Skin of body (tissue), 2 donors: Measurements from ENCODE around the gene HIBADH. TPM values are rescaled to one million over a fixed set of nuclear protein-coding genes. Genes with fewer than 3 reads are reported as not detected.
A peak's percentile ranks its signal among the peaks of the same experiment; 100 is the strongest.
"Not testable (repeated sequence)": the region's sequence is repeated elsewhere in the genome, so short reads cannot be mapped to it uniquely, and the experiment has no call there.

ENCODE experiments used
- DNase-seq: peaks from one replicate; lab custom pipeline; 2025; lab: John Stamatoyannopoulos, UW
- total RNA-seq: library from RNA; depleted of rRNA; stranded (reverse); fragments of >200 nt; gene quantifications from one replicate; pipeline ENCODE4 v1.2.3, GENCODE V29; 2014

The HIBADH gene
- total RNA-seq, 1 donor from 2014 or later: 36.1 TPM

DNA sequence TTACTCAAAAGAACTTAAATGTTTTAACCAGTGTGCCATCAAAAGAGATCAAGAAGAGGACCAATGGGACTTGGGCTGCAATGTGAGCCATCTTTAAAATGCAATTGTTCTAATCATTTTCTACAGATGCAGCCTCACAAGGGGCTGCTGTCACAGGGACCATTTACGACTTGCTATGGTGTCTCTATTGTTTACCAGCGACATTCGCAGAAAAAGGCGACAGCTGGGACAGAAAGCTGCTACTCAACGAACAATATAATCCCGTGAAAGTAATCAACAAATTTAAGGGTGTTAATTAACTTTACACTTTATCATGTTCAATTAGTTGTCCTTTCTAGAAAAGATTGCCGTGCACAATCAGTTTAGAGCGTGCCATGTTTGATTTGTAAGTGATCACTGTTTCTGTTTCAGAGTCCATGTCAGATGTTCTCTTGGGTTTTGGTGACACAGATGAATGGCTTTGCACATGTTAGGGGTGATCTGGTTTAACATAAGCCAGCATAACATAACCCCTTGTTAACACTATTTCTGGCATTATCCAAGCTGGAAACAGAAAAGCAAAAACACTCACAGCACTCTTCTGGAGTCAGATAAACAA is 110.8 kb downstream of the HIBADH start:
- DNase-seq: no peak

DNA sequence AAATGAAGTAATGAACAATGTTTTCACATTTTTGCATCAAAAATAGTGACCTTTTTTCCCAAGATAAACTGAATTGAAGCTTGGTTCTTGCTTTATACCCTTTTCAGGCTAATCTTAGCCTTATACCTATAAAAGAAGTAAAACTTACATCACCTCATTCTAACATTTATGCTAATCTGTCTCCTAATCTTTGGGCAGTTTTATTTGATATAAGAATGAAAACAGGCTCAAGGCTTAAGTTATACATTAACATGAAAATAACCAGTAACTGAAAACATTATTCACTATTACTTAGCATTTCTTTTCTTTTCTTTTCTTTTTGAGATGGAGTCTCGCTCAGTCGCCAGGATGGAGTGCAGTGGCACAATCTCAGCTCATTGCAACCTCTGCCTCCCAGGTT is 113.1 kb downstream of the HIBADH start:
- DNase-seq: no peak

DNA sequence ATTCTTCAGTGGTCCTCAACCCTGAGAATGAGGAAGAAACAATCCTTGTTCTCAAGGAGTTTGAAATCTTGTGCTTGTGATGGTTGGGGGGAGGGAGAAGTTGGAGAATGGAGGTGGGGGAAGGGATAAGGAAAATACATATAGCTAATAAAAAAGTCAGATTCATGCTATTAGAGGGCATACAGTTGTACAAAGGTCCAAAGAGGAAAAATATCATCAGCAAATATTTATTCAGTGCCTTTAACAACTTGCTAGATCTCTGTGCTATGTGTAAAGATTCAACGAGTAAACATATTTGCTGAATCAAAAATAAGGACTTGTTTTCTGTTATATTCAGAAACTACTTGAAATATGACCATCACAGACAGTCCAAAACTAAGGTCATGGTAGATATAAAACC is 114.4 kb downstream of the HIBADH start:
- no peak for DNase-seq

DNA sequence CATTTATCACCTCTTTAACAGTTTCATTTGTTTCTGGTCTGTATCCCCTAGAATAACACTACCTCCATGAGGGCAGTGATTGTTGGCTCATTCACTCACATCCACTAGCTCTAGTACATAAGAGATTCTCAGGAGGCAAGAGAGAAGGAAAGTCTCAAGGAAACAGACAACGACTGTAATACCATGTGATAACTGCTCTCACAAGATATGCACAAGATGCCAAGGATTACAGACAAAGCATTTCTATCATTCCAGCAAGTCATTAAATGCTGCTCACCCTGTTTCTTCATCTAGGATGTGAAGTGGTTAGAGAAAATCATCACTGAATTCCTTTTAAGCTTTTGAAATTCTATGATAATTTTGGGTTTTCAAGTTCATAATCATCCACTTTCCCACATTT is 115.3 kb downstream of the HIBADH start:
- DNase-seq: no peak

DNA sequence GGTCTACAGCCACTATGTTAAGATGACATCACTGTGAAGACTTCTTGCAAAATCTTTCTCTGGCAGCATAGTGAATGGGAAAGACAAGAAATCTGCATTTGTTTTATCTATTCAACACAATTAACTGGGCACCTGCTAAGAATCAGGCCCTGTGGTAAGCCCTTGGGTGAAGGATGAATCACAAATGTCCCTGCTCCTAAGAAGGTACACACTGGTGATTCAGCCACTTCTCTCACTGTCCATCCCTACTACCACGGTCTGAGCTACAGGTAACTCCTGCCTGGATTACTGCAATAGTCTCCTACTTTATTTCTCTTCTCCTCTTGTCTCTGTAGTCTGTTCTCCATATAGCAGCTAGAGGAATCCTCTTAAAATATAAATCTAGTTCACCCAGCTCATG is 116.1 kb downstream of the HIBADH start:
- DNase-seq: no peak

DNA sequence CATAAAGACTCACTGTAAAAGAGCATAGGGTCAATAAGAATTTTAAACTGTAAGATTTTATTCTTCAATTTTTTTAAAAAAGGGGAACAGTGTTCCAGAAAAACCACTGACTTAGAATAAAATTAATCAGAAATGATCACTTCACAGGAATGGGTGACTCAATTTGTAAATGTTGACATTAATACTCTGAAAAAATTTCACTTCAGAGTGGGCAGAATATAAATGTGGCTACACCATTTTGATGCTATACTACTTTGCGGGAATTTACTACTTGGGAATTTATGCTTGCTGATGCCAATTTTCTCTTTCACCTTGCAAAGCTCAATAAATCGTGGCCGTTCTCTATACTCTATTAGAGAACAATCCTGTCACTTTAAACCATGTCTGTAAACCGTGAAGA is 126.9 kb downstream of the HIBADH start:
- no peak for DNase-seq

DNA sequence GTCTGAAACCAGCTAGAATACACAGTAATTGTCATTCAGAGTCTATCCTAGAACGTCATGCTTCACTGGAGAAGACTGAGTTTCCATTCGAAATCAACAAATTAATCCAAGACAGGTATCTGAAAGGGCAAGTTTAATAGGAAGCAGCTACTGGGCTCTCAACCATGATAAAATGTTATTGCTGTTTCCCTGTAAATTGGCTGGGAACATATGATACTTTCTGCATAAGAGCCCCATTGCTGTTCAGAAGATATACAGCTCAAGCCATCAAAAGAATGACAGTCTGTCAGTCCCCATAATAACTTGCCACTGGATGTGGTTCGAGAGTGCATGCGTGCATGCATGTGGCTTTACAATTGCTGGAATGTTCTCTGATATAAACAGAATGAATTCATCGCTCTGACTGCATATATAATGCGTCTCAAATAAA is 129.0 kb downstream of the HIBADH start:
- no peak for DNase-seq

DNA sequence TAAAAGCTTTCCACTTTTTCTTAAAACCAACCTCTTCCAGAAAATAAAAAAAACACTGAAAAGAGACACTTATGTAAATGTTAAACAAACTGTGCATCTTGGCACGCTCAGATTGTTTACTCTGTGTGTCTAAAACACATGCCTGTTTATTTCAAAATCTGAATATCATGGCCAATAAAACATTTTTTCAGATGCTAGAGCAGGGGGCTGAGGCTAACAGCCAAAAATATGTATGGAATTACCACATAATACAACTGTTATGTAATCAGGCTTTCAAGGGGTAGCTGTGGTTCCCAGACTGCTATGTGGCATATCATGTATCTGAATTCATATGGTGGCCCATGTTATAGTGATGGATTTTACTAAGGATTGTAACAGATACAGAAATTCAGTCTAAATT is 130.4 kb downstream of the HIBADH start:
- DNase-seq: peak; percentile 81

DNA sequence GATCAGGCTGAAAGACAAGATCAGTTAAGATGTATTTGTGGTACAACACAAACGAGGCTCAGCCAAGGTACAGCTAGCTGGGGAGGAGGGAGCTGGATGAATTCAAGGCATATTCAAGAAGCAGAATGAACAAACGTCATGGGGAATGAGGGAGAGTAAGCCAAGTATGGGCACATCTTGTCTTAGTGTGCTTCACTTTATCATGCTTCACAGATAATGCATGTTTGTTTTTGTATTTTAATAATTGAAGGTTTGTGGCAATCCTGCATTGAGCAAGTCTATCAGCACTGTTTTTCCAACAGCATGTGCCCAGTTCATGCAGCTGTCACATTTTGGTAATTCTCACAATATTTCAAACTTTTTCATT is 135.4 kb downstream of the HIBADH start:
- DNase-seq: peak; percentile 28

DNA sequence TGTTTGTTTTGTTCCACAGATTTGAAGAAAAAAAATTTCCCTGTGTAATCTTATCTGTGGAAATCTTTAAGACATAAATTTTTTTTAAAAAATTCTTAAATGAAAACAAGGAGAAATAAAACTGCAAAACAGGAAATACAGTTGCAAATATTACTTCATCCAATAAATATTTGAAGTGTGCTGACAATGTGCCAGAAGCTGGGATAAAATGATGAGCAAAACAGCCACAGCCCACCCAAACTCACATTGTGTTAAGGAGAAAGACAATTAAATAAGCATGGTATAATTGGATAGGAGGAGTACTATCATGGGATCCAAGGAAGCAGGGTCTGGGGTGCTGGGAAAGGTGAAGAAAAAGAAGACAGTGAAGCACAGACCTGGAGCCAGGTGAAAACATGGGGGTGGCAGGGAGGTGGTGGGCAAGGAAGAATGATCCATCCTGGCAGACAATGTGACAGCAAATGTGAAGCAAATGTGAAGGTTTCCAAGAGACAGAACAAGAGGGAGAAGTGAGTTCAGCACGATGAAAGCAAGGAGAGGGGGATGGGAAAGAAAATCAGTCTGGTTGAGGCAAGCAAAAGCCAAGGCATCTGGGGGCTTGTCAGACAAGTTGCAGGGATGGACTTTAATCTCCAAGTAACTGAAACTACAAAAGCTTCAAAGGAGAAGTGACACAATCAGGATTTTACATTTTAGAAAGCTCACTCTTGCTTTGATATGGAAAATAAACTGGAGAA is 135.9 kb downstream of the HIBADH start:
- no peak for DNase-seq

DNA sequence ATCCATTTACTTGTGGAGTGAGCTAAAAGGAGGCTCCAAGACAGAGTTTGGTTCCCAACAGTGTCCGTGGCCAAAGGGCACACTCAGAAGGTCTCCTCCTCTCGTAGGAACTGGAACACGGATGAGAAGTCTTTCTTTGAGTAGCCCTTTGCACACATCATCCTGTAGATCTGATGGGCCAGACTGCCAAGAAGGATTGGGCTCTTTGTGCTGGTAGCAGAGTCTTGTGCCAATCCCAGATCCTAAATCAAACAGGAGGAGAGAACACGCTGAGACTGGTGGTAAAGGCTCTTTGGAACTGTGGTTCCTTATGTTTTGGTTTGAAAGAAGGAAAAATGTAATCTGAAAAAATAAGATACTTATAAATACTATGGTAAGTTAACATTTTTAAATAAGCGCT is 136.6 kb downstream of the HIBADH start:
- DNase-seq: no peak

DNA sequence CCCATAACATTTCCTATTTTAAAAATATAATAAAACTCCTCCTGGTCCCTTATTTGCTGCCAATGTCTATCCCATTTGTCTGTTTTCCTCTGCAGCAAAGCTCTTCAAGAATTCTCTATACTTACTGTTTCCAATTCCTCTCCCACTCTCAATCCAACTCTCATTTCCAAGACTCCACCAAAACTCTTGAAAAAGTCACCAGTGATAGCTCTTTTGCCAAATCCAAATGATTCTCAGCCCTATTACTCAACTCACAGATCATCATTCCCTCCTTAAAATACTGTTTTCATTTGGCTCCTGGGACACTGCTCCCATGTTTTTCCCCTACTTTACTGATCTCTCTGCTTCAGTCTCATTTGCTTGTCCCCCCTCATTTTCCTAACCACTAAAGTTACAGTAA is 139.4 kb downstream of the HIBADH start:
- peak; percentile 52 for DNase-seq

DNA sequence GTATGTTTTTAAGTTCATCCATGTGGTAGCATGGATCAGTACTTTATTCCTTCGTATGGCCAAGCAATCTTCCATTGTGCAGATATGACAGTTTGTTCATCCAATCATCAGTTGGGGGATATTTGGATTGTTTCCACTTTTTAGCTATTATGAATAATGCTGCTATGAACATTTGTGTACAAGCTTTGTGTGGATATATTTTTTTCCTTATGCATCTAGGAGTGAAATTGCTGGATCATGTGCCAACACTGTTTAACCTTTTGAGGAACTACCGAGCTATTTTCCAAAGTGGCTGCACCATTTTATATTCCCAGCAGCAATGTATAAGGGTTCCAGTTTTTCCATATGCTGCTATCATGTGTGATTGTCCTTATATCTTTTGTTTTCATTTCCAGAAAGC is 140.1 kb downstream of the HIBADH start:
- no peak for DNase-seq

DNA sequence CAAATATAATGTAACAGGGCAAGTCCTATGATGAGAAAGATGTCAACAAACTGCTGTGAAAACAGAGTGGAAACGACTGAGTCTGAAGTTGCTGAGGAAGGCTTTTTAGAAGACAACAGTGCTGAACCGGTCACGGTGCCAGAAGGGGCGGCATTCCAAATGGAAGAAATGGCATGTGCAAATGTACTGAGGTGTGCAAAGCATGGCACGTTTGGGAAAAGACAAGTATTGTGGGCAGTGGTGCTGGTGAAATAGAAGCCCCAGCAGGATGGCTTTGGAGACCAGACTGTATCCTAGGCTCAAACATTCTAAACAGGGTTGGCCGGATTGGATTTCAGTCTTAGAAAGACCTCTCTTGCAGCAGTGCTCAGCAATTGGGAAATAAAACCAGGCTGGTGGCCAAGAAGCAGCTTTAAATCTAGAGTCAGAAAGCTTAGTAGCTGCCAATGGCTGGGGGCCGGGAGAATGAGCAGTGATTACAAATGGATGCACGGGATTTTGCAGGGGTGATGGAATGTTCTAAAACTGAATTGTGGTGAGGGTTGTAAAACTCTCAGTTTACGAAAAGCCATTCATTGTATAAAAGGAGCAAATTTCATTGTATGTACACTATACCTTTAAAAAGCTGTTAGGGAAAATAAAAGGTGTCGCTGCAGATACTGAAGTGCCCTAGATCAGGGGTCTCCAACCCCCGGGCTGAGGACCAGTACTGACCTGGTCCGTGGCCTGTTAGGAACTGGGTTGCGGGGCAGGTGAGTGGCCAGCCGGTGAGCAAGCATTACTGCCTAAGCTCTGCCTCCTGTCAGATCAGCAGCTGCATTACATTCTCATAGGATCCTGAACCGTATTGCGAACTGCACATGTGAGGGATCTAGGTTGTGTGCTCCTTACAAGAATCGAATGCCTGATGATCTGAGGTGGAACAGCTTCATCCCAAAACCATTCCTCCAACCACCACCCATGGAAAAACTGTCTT is 141.6 kb downstream of the HIBADH start:
- DNase-seq: peak; percentile 90

DNA sequence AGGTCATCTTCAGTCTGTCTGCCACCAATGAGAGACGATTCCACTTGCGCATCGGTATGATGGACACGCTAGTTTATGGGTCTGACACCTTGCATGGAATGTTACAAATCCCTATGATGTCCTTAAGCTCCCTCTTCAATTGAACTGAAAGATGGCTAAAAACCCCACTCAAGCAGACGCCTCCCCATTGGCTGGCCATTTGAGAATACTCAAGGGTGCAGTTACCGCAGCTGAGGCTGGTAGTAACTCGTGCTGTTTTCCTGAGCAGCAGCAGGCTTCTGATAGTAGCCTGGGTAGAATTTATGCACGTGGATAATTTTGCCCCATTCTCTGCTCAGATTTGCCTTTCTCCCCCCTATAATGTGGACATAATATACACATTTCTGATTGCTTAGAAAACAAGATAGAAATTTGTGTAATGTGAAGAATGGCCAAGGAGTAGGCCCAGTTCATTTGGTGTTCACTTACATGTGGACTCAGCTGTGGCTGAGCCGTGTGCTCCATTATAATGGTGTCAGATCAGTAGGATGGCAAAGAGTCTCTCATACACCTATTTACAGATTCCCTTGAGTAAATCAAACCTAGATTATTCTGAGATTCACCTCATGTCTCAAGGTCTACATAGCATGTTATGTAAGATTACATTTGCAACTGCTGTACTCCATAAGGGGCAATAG is 142.8 kb downstream of the HIBADH start:
- no peak for DNase-seq

DNA sequence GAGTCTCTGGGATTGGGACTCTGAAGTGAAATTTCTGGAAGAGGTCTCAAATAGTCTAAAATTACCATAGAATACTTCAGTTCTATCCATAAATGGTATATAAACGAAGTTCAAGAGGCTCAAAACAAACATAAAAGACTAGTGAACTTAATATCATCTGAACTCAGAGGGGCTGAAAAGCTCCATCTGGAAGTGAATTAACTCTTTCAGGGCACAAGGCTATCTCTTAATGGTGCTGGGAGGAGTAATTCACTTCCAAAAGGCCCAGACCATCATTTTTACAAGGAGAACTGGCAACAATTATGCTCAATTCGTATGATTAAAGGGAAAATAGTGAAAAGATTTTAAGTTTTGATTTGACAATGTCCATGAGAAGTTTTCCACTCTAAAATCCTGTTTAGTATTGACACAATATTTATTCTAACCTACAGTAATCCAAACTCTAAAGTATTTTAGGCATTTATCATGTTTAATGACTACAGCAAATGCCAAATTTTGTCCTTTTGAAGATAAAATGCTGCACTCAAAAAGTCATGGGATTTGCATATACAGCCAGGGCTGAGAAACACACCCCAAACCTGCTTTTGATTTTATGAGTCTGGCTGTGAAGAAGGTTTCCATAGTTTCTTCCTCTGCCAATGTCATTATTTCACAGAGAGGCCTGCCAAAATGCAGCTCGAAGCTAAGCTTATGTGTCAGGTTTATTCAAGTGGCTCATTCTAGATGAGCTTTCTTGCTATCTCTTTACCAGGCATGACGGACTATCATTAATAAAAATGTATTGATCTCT is 143.9 kb downstream of the HIBADH start:
- DNase-seq: peak; percentile 84

DNA sequence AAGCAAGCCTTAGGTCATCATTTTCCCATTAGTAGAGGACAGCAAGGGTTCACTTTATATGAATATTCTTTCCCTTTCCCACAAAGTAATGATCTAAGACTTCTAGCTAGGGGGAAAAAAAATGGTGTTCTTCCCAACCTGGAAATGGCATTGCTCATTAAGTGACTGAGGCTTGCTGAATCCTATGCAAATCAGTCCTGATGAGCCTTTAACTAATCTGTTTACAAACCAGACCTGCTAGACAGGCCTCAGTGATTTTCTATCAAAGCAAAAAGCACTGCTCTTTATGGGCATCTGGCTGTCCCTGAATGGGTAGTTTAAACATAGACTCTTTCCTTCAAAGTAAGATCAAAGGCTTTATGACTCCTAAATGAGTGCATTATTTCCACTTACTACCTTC is 146.3 kb downstream of the HIBADH start:
- no peak for DNase-seq

DNA sequence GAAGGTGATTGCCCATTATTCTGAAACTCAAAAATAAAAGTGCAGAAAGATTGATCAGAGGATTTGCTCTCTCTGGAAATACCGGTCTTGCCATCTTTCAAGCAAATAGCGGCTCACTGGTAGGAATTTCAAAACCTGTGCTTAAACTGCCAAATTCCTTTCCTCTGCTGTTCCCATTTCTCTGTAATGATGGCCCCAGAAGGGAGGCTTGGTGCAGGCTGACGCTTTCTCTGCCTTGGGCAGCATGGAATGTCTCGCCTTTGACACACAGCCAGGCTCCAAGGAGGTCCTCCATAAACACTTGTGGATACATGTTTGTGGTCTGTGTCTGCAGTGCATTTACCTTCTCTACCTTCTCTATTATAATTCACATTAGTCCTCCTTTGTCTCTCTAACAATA is 146.8 kb downstream of the HIBADH start:
- DNase-seq: no peak

DNA sequence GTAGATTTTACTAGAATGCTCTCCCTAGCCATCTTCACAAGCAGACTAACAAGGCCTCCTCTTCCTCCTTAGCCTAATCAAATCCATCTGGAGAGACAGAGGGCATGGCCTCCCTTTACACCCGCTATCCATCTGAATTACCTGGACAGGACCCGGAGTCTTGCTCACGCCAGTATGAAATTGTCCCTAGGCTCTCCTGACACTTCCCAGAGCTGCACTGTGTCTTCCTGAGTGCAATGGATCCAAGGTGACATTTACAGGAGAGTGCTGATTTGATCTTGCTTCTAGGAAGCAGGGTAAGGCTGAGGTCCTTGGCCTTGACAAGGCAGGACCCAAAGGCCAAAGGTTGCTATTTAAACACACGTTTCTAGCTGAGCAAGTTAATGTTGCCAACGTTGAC is 147.8 kb downstream of the HIBADH start:
- no peak for DNase-seq

DNA sequence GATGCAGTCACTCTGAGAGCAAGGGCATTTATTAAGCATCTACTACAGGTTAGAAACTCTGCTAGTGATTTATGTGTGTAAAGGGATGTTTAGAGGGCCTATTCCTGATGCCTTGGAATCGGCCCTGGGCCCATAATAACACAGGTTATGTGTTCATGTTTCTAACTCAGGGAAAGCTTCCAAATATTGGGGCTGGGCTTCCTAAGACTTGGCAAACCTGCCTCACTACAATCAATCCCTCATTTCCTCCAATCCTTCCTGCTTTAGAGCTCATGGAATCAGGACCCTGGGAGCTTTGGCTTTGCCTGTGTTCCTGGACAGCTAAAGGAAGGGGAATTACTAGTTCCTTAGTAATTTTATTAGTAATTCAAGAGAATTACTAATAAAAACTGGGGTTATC is 148.8 kb downstream of the HIBADH start:
- DNase-seq: no peak

DNA sequence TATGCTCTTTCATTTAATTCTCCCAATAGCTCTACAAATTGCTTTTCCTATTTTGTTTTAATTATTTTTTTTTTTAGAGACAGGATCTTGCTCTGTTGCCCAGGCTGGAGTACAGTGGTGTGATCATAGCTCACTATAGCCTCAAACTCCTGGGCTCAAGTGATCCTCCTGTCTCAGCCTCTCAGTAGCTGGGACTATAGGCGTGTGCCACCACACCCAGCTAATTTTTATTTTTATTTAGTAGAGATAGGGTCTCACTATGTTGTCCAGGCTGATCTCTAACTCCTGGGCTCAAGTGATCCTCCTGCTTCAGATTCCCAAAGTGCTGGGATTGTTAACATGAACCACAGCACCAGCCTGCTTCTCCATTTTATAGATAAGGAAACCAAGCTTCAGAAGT is 151.3 kb downstream of the HIBADH start:
- not testable (repeated sequence) for DNase-seq
